ENCODE results near the gene LRRC43. TPM values are rescaled to one million over a fixed set of nuclear protein-coding genes. Genes with fewer than 3 reads are reported as not detected.

Gene LRRC43
- total RNA-seq, 2 experiments from 2014 or later: not detected

- ATAC-seq (no peak), DNase-seq (no peak)
- ChIA-PET CTCF (interaction anchor here (1.0 to 1.7 kb wide), 7 partner anchors 14 to 112 kb away, joined by 3 to 6 read pairs (median 4); partner anchors contain the start of gene VPS33A), POLR2A (interaction anchor here (2.1 kb wide), 1 partner anchor 17 kb away, joined by 22 read pairs; the partner anchor contains the start of gene DIABLO)
- peak overlapping the region; percentile 63 for H3K4me3 Mint-ChIP-seq
- H3K36me3 Mint-ChIP-seq (ENCODE audit: low read depth): peaks cover 21% of the 10 kb centered on the region
- no peaks in the 10 kb centered on the region for H3K9me3 Mint-ChIP-seq (ENCODE audit: insufficient read depth)
- no peaks in the 10 kb centered on the region for H3K27me3 Mint-ChIP-seq (ENCODE audit: low read depth)
- peak overlapping the region; percentile 84 for H3K27ac Mint-ChIP-seq
- H3K4me1 Mint-ChIP-seq (ENCODE audit: low read depth): peaks cover 19% of the 10 kb centered on the region
Measured at GRCh38 chr12:122243965-122244364, 61.0 kb downstream of the LRRC43 start.

- CTCF ChIA-PET: interaction anchor here (0.7 to 1.7 kb wide), 12 partner anchors 15 to 155 kb away, joined by 3 to 6 read pairs (median 4); partner anchors contain the start of gene VPS33A
- Mint-ChIP-seq H3K4me3 (peak overlapping the region; percentile 63), H3K27ac (peak overlapping the region; percentile 84), H3K27me3 (ENCODE audit: low read depth) (no peaks in the 10 kb centered on the region), H3K4me1 (ENCODE audit: low read depth) (peaks cover 19% of the 10 kb centered on the region), H3K9me3 (ENCODE audit: insufficient read depth) (no peaks in the 10 kb centered on the region), H3K36me3 (ENCODE audit: low read depth) (peaks cover 27% of the 10 kb centered on the region)
- DNase-seq (peak; percentile 27), ATAC-seq (peak; percentile 71)
- POLR2A ChIA-PET: interaction anchor here (0.6 to 2.1 kb wide), 2 partner anchors 18 to 403 kb away, joined by 4 to 22 read pairs; partner anchors contain the start of gene DIABLO
Measured at GRCh38 chr12:122244565-122245371, 61.8 kb downstream of the LRRC43 start.

- DNase-seq: no peak
- H3K36me3 Mint-ChIP-seq (ENCODE audit: low read depth): peaks cover 33% of the 10 kb centered on the region
- peak overlapping the region; percentile 55 for H3K27ac Mint-ChIP-seq
- peaks cover 19% of the 10 kb centered on the region for H3K4me1 Mint-ChIP-seq (ENCODE audit: low read depth)
- ATAC-seq: no peak
- POLR2A ChIA-PET: interaction anchor here (0.6 to 2.1 kb wide), 2 partner anchors 18 to 231 kb away, joined by 4 to 22 read pairs; partner anchors contain the start of gene DIABLO
- H3K9me3 Mint-ChIP-seq (ENCODE audit: insufficient read depth): no peaks in the 10 kb centered on the region
- H3K27me3 Mint-ChIP-seq (ENCODE audit: low read depth): no peaks in the 10 kb centered on the region
- CTCF ChIA-PET: interaction anchor here (0.9 to 1.7 kb wide), 6 partner anchors 17 to 91 kb away, joined by 3 to 6 read pairs (median 4); partner anchors contain the start of gene VPS33A
- H3K4me3 Mint-ChIP-seq: peak overlapping the region; percentile 8
Measured at GRCh38 chr12:122245553-122245952, 62.6 kb downstream of the LRRC43 start.

GRCh38 chr12:122250047-122250446, 67.1 kb downstream of the LRRC43 start:
- no peaks in the 10 kb centered on the region for H3K27me3 Mint-ChIP-seq (ENCODE audit: low read depth)
- no peak for ATAC-seq
- H3K4me3 Mint-ChIP-seq: no peak overlapping the region
- H3K36me3 Mint-ChIP-seq (ENCODE audit: low read depth): peaks cover 23% of the 10 kb centered on the region
- DNase-seq: no peak
- POLR2A ChIA-PET: no interaction called here
- H3K9me3 Mint-ChIP-seq (ENCODE audit: insufficient read depth): no peaks in the 10 kb centered on the region
- CTCF ChIA-PET: no interaction called here
- H3K4me1 Mint-ChIP-seq (ENCODE audit: low read depth): peaks cover 7% of the 10 kb centered on the region
- H3K27ac Mint-ChIP-seq: no peak overlapping the region

GRCh38 chr12:122250536-122250935, 67.6 kb downstream of the LRRC43 start:
- Mint-ChIP-seq H3K4me3 (no peak overlapping the region), H3K27ac (no peak overlapping the region), H3K9me3 (ENCODE audit: insufficient read depth) (no peaks in the 10 kb centered on the region), H3K4me1 (ENCODE audit: low read depth) (peaks cover 4% of the 10 kb centered on the region), H3K36me3 (ENCODE audit: low read depth) (peaks cover 23% of the 10 kb centered on the region), H3K27me3 (ENCODE audit: low read depth) (no peaks in the 10 kb centered on the region)
- ChIA-PET POLR2A (no interaction called here), CTCF (no interaction called here)
- DNase-seq: no peak
- no peak for ATAC-seq

Other genes with a start within 250 kb of the LRRC43 start
- 1 to 10 TPM; 6.2 to 8.1 TPM for gene BCL7A, start 161.2 kb upstream of the LRRC43 start, total RNA-seq
- 10 to 100 TPM; 38.8 to 42.7 TPM for gene MLXIP, start 104.4 kb upstream of the LRRC43 start, total RNA-seq
- not detected for gene IL31, start 8.9 kb upstream of the LRRC43 start, total RNA-seq
- gene B3GNT4, start 20.6 kb downstream of the LRRC43 start, total RNA-seq: 1 to 10 TPM in 1 of 2 experiments, under 1 TPM in 1; 0.90 to 1.4 TPM
- gene DIABLO, start 42.9 kb downstream of the LRRC43 start, total RNA-seq: 10 to 100 TPM; 43.5 to 47.1 TPM
- 10 to 100 TPM; 22.0 to 22.4 TPM for gene VPS33A, start 83.4 kb downstream of the LRRC43 start, total RNA-seq
- 10 to 100 TPM; 61.4 to 63.2 TPM for gene CLIP1, start 239.5 kb downstream of the LRRC43 start, total RNA-seq

Measured in activated CD8-positive, alpha-beta T cell treated with anti-CD3 and anti-CD28 coated beads, Interleukin-2, amount 10 ng/mL, durations not matched to agents 7 days and 5 days (primary cell).